Measurements from ENCODE around the gene TTL. TPM values are rescaled to one million over a fixed set of nuclear protein-coding genes. Genes with fewer than 3 reads are reported as not detected.

TTL gene
- total and polyA plus RNA-seq, 2 of the 13 experiments (the other 11 are each of a cell fraction or from before 2014, with no cell fraction given): 19.0 to 59.8 TPM

DNA sequence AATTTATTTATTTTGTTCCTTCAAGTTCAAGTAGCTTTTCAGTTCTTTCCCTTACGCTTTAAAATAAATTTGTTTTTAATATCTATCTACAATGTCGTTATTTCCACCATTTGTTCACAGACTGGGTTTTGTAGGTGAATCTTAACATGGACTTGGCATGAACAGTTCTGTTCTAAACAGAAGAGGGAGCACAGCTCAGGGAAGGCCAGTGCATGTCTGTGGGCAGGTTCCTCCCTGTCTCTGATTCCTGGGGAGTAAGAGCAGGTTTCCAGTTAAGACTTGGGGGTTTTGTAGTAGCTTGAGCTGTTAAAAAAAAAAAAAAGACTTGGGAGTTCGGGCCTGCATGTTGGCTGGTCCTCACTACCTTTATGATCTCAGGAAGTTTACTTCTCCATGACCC, 11.1 kb downstream of the TTL start:
- H3K9ac ChIP-seq (ENCODE audit: insufficient read depth, low read depth, low read length): no peak overlapping the region
- FAIRE-seq: no peak
- intact Hi-C loops (cut with micrococcal nuclease; ENCODE audit: unreplicated experiment) (no loop called here), in situ Hi-C loops (cut with HindIII; ENCODE audit: extremely low pct_ligation_motif_present, low pct_unique_long_range_greater_than_20kb) (no loop called here)
- H3K4me2 ChIP-seq (ENCODE audit: low read depth, low read length): no peak overlapping the region
- ATAC-seq: peak; percentile 81
- H3K4me1 ChIP-seq (ENCODE audit: insufficient read depth, low read length): peaks cover 16% of the 10 kb centered on the region
- peaks cover 1 to 30% of the 10 kb centered on the region in 2 experiments; a peak in 3 of 5 replicates for H3K36me3 ChIP-seq (replicated peaks in 1 of 2; ENCODE audit: control insufficient read depth in 1 of 2, insufficient read depth in 2 of 2, low read length in 2 of 2)
- no peak overlapping the region for H3K4me3 ChIP-seq (replicated peaks in 1 of 3; ENCODE audit: insufficient read depth in 1 of 3, low read depth in 2 of 3, low read length in 3 of 3)
- no peak overlapping the region for H2AFZ ChIP-seq (ENCODE audit: low read length)
- ChIA-PET CTCF (ENCODE audit: low intra/inter-chr PET ratio, low total read pairs) (no interaction called here), POLR2A (interaction anchor here (0.9 to 1.4 kb wide), 2 partner anchors 12 to 85 kb away, joined by 3 to 6 read pairs; no protein-coding TSS in a partner anchor)
- H3K27me3 ChIP-seq (ENCODE audit: control insufficient read depth in 1 of 2, insufficient read depth in 2 of 2, low read length in 2 of 2): no peaks in the 10 kb centered on the region
- H3K27ac ChIP-seq (ENCODE audit: extremely low read length, insufficient read depth, low read length): no peak overlapping the region
- WGBS (ENCODE audit: low lambda C conversion rate): 88% methylated on average over 3 of the region's 3 CpGs
- no TSS peak for BruUV-seq (replicated peaks)
- peak; percentile 64 for TF ChIP-seq ZNF263 (CRISPR knock-in tag; IDR thresholded peaks at IDR 0.05)
- TF ChIP-seq BCL6 (CRISPR knock-in tag; IDR thresholded peaks at IDR 0.05): no peak
- TF ChIP-seq, protein P1, sequence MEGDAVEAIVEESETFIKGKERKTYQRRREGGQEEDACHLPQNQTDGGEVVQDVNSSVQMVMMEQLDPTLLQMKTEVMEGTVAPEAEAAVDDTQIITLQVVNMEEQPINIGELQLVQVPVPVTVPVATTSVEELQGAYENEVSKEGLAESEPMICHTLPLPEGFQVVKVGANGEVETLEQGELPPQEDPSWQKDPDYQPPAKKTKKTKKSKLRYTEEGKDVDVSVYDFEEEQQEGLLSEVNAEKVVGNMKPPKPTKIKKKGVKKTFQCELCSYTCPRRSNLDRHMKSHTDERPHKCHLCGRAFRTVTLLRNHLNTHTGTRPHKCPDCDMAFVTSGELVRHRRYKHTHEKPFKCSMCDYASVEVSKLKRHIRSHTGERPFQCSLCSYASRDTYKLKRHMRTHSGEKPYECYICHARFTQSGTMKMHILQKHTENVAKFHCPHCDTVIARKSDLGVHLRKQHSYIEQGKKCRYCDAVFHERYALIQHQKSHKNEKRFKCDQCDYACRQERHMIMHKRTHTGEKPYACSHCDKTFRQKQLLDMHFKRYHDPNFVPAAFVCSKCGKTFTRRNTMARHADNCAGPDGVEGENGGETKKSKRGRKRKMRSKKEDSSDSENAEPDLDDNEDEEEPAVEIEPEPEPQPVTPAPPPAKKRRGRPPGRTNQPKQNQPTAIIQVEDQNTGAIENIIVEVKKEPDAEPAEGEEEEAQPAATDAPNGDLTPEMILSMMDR (CRISPR knock-in tag; IDR thresholded peaks at IDR 0.05): 0 out of 2 replicates have a peak, but pooled peaks have one; percentile 29
- TF ChIP-seq ZNF446 (CRISPR knock-in tag; IDR thresholded peaks at IDR 0.05): no peak
- no peak for TF ChIP-seq ZNF33B (CRISPR knock-in tag; IDR thresholded peaks at IDR 0.05)
- TF ChIP-seq ZNF7 (CRISPR knock-in tag; IDR thresholded peaks at IDR 0.05): no peak
- H3K79me2 ChIP-seq (ENCODE audit: insufficient read depth, low read length): peaks cover 2% of the 10 kb centered on the region
- DNase-seq (ENCODE audit: low spot score): no peak
- H4K20me1 ChIP-seq (ENCODE audit: insufficient read depth, low read length): no peaks in the 10 kb centered on the region
- H3K9me3 ChIP-seq (ENCODE audit: low read length): no peaks in the 10 kb centered on the region
